Hepatocyte (in vitro differentiated cells): ENCODE data around the gene CWC27. TPM values are rescaled to one million over a fixed set of nuclear protein-coding genes. Genes with fewer than 3 reads are reported as not detected.

Source experiments
- DNase-seq: peaks from one replicate; pipeline ENCODE4 v3.0.0-alpha.2; 2016; ENCODE audit warnings: low spot score
- H2AFZ ChIP-seq: fragments of 200-600 bp; sonication (generic); 2 replicates; pipeline ENCODE4 v1.6.0; 2016; ENCODE audit warnings: antibody characterized with exemption, mild to moderate bottlenecking
- H3K27ac ChIP-seq: fragments of 200-600 bp; sonication (generic); 2 replicates; pipeline ENCODE4 v1.5.1; 2016; ENCODE audit warnings: mild to moderate bottlenecking
- H3K27me3 ChIP-seq: fragments of 200-600 bp; sonication (generic); 2 replicates; pipeline ENCODE4 v1.6.1; 2016
- H3K36me3 ChIP-seq: fragments of 200-600 bp; sonication (generic); replicated peaks from 2 replicates; pipeline ENCODE4 v1.5.1; 2016; ENCODE audit warnings: low read depth; ENCODE audit not compliant: insufficient read depth
- H3K4me1 ChIP-seq: fragments of 200-600 bp; sonication (generic); 2 replicates; pipeline ENCODE4 v1.5.1; 2016; ENCODE audit warnings: mild to moderate bottlenecking, moderate library complexity; ENCODE audit not compliant: insufficient read depth
- H3K4me2 ChIP-seq: fragments of 200-600 bp; sonication (generic); 2 replicates; pipeline ENCODE4 v1.6.0; 2016
- H3K4me3 ChIP-seq: fragments of 200-600 bp; sonication (generic); 2 replicates; pipeline ENCODE4 v1.5.1; 2016; ENCODE audit warnings: mild to moderate bottlenecking
- H3K79me2 ChIP-seq: fragments of 200-600 bp; sonication (generic); 2 replicates; pipeline ENCODE4 v1.6.0; 2017; ENCODE audit warnings: mild to moderate bottlenecking
- H3K9me2 ChIP-seq: fragments of 200-600 bp; sonication (generic); replicated peaks from 2 replicates; pipeline ENCODE4 v1.6.0; 2017; ENCODE audit warnings: mild to moderate bottlenecking; ENCODE audit not compliant: insufficient read depth
- H3K9me3 ChIP-seq: fragments of 200-600 bp; sonication (generic); 2 replicates; pipeline ENCODE4 v1.5.1; 2016; ENCODE audit warnings: low read depth, mild to moderate bottlenecking
- H4K20me1 ChIP-seq: fragments of 200-600 bp; sonication (generic); 2 replicates; pipeline ENCODE4 v1.6.0; 2016; ENCODE audit warnings: mild to moderate bottlenecking; ENCODE audit not compliant: insufficient read depth, poor library complexity, severe bottlenecking
- EZH2 ChIP-seq: fragments of 200-600 bp; sonication (generic); IDR thresholded peaks from 2 replicates; pipeline ENCODE4 v1.6.1; 2016; ENCODE audit warnings: antibody characterized with exemption, mild to moderate bottlenecking, borderline replicate concordance
- EZH2phosphoT487 ChIP-seq: fragments of 200-600 bp; sonication (generic); IDR thresholded peaks from one replicate; pipeline ENCODE4 v1.6.1; 2018; ENCODE audit warnings: antibody characterized with exemption, mild to moderate bottlenecking, low read depth, moderate library complexity; ENCODE audit not compliant: unreplicated experiment, severe bottlenecking
- WGBS: methylation state at CpG from one replicate; pipeline ENCODE4 v1.1.6; 2016; ENCODE audit warnings: low lambda C conversion rate; ENCODE audit errors: missing lambda C conversion rate; 5-methylcytosine and 5-hydroxymethylcytosine counted together
- polyA plus RNA-seq: library from polyadenylated mRNA; unstranded; fragments of >200 nt; fragmentation: Nextera tagmentation; extraction: Ambion mirVana; gene quantifications from 2 replicates; pipeline ENCODE4 v1.2.1, GENCODE V29; 2016
- total RNA-seq: library from RNA; depleted of rRNA; stranded (reverse); fragments of >200 nt; gene quantifications from 2 replicates; pipeline ENCODE4 v1.2.3, GENCODE V29; 2014
- TF ChIP-seq, protein P1 (sequence below): fragments of 200-600 bp; sonication (generic); IDR thresholded peaks from 2 replicates; pipeline ENCODE4 v1.5.1; 2016; ENCODE audit warnings: antibody characterized with exemption, mild to moderate bottlenecking; ENCODE audit not compliant: poor library complexity

Gene CWC27
- total and polyA plus RNA-seq, 2 experiments from 2014 or later, result 15.8 to 32.5 TPM

DNA sequence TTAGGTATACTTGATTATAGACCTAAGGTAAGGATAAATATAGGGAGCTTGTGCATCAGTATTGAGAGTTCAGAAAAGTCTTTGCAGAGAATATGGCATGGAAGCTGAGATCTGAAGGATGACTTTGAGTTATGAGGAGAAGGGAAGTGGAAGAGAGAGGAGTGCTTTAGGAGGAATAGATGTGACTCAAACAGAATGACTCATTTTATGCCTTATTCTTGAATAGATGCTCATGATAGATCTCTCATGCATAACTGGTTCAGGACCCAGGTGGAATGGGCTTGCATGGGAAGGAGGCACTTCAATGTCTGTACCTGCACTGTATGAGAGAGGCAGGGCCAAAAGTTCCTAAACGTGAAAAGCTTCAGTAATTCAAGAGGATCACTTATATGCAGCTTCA, 103.3 kb downstream of the CWC27 start:
- DNase-seq, result no peak
- Histone ChIP-seq H2AFZ (no peak overlapping the region), H3K4me3 (no peak overlapping the region), H3K4me1 (no peaks in the 10 kb centered on the region), H3K9me3 (no peaks in the 10 kb centered on the region), H3K27ac (no peak overlapping the region), H3K4me2 (no peak overlapping the region), H3K9me2 (no peaks in the 10 kb centered on the region), H3K27me3 (no peaks in the 10 kb centered on the region), H3K36me3 (no peaks in the 10 kb centered on the region), H4K20me1 (no peaks in the 10 kb centered on the region), H3K79me2 (no peaks in the 10 kb centered on the region)
- no peak for TF ChIP-seq EZH2phosphoT487
- TF ChIP-seq EZH2, result no peak
- TF ChIP-seq, protein P1, sequence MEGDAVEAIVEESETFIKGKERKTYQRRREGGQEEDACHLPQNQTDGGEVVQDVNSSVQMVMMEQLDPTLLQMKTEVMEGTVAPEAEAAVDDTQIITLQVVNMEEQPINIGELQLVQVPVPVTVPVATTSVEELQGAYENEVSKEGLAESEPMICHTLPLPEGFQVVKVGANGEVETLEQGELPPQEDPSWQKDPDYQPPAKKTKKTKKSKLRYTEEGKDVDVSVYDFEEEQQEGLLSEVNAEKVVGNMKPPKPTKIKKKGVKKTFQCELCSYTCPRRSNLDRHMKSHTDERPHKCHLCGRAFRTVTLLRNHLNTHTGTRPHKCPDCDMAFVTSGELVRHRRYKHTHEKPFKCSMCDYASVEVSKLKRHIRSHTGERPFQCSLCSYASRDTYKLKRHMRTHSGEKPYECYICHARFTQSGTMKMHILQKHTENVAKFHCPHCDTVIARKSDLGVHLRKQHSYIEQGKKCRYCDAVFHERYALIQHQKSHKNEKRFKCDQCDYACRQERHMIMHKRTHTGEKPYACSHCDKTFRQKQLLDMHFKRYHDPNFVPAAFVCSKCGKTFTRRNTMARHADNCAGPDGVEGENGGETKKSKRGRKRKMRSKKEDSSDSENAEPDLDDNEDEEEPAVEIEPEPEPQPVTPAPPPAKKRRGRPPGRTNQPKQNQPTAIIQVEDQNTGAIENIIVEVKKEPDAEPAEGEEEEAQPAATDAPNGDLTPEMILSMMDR, result no peak
- 94% methylated on average over 1 of the region's 1 CpG for WGBS

GRCh38 chr5:64873441-64873840, 104.7 kb downstream of the CWC27 start:
- H3K27ac ChIP-seq, result no peak overlapping the region
- H3K36me3 ChIP-seq, result no peaks in the 10 kb centered on the region
- H3K79me2 ChIP-seq, result no peaks in the 10 kb centered on the region
- no peak overlapping the region for H3K4me3 ChIP-seq
- H3K9me2 ChIP-seq, result no peaks in the 10 kb centered on the region
- H2AFZ ChIP-seq, result no peak overlapping the region
- no peaks in the 10 kb centered on the region for H3K9me3 ChIP-seq
- TF ChIP-seq, protein P1, result no peak
- no peak for TF ChIP-seq EZH2phosphoT487
- no peak for TF ChIP-seq EZH2
- no peak for DNase-seq
- H3K27me3 ChIP-seq, result no peaks in the 10 kb centered on the region
- no peaks in the 10 kb centered on the region for H3K4me1 ChIP-seq
- H4K20me1 ChIP-seq, result no peaks in the 10 kb centered on the region
- H3K4me2 ChIP-seq, result no peak overlapping the region

GRCh38 chr5:64874753-64875152, 106.0 kb downstream of the CWC27 start:
- Histone ChIP-seq H3K36me3 (no peaks in the 10 kb centered on the region), H3K27ac (no peak overlapping the region), H2AFZ (no peak overlapping the region), H3K4me3 (no peak overlapping the region), H3K79me2 (no peaks in the 10 kb centered on the region), H4K20me1 (no peaks in the 10 kb centered on the region), H3K4me2 (no peak overlapping the region), H3K9me2 (no peaks in the 10 kb centered on the region), H3K9me3 (no peaks in the 10 kb centered on the region), H3K4me1 (no peaks in the 10 kb centered on the region), H3K27me3 (no peaks in the 10 kb centered on the region)
- DNase-seq, result no peak
- TF ChIP-seq EZH2phosphoT487 (no peak), EZH2 (no peak)
- TF ChIP-seq, protein P1, result no peak

DNA sequence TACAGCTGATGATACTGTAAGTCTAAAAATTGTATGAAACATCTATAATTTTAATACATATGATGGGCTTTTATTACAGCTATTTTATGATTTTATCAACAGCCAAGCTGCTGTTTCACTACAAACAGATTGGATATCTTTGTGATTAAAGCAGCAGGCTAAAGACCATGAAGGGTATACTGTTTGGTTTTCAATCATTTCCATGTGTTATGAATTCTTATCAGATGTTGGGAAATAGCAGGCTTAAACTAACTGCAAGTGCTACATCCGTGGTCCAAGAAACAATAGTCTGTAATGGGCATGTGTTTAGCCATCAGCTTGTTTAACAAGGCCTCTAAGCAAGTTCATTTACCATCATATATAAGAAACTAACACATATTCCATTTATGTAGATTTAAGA, 107.5 kb downstream of the CWC27 start:
- 36% methylated on average over 1 of the region's 1 CpG for WGBS
- no peaks in the 10 kb centered on the region for H3K36me3 ChIP-seq
- H3K4me2 ChIP-seq, result no peak overlapping the region
- H3K9me3 ChIP-seq, result no peaks in the 10 kb centered on the region
- no peaks in the 10 kb centered on the region for H3K9me2 ChIP-seq
- no peak overlapping the region for H3K4me3 ChIP-seq
- no peaks in the 10 kb centered on the region for H3K27me3 ChIP-seq
- TF ChIP-seq EZH2phosphoT487 (no peak), EZH2 (no peak)
- TF ChIP-seq, protein P1, result no peak
- no peak for DNase-seq
- no peak overlapping the region for H3K27ac ChIP-seq
- no peaks in the 10 kb centered on the region for H3K4me1 ChIP-seq
- H3K79me2 ChIP-seq, result no peaks in the 10 kb centered on the region
- no peaks in the 10 kb centered on the region for H4K20me1 ChIP-seq
- H2AFZ ChIP-seq, result no peak overlapping the region
